GM12878 (cell line): Measurements from ENCODE around the gene YY1. TPM values are rescaled to one million over a fixed set of nuclear protein-coding genes. Genes with fewer than 3 reads are reported as not detected.

Experiments
- CREM ChIP-seq: IDR thresholded peaks from 2 replicates; pipeline ENCODE4 v1.6.1; 2014; ENCODE audit warnings: antibody characterized with exemption, low read depth
- ETV6 ChIP-seq, 2 experiments: fragments of 450-650 bp in 1 of 2; IDR thresholded peaks in 1 of 2; conservative IDR thresholded peaks in 1 of 2; 2 replicates each; pipeline ENCODE4 v1.6.1; 2014; ENCODE audit warnings: antibody characterized with exemption in 1 of 2, borderline replicate concordance in 1 of 2, low read depth in 1 of 2, mild to moderate bottlenecking in 1 of 2, moderate library complexity in 1 of 2
- FOS ChIP-seq: IDR thresholded peaks from 3 replicates; pipeline ENCODE4 v1.6.1; 2011; ENCODE audit warnings: borderline replicate concordance; ENCODE audit not compliant: insufficient read length; ENCODE audit errors: extremely low read depth
- FOXK2 ChIP-seq: fragments of 450-650 bp; IDR thresholded peaks from 2 replicates; pipeline ENCODE4 v1.6.1; 2017; ENCODE audit warnings: mild to moderate bottlenecking, moderate library complexity
- JUND ChIP-seq: IDR thresholded peaks from 2 replicates; pipeline ENCODE4 v1.6.1; 2012; ENCODE audit warnings: low read depth, mild to moderate bottlenecking, low read length, improper control_type of control experiment, moderate library complexity
- KLF5 ChIP-seq: fragments of 450-650 bp; IDR thresholded peaks from 2 replicates; pipeline ENCODE4 v1.6.1; 2014; ENCODE audit warnings: mild to moderate bottlenecking; ENCODE audit not compliant: partially characterized antibody
- MEF2B ChIP-seq: fragments of 450-650 bp; IDR thresholded peaks from 2 replicates; pipeline ENCODE4 v1.6.1; 2018; ENCODE audit warnings: mild to moderate bottlenecking, moderate library complexity; ENCODE audit not compliant: partially characterized antibody, poor library complexity, severe bottlenecking
- RAD21 ChIP-seq: IDR thresholded peaks from 2 replicates; pipeline ENCODE4 v1.6.1; 2011; ENCODE audit warnings: mild to moderate bottlenecking, low read depth, low read length, moderate library complexity; ENCODE audit not compliant: insufficient read depth
- SMAD5 ChIP-seq: IDR thresholded peaks from 2 replicates; pipeline ENCODE4 v1.6.1; 2016; ENCODE audit warnings: antibody characterized with exemption, low read depth
- SPI1 ChIP-seq: IDR thresholded peaks from 2 replicates; pipeline ENCODE4 v1.6.1; 2011; ENCODE audit warnings: low read depth, mild to moderate bottlenecking, low read length, moderate library complexity, borderline replicate concordance; ENCODE audit not compliant: insufficient read depth
- STAT3 ChIP-seq: IDR thresholded peaks from 2 replicates; pipeline ENCODE4 v1.6.1; 2011; ENCODE audit warnings: low read depth, low read length, improper control_type of control experiment
- SUPT20H ChIP-seq: IDR thresholded peaks from 2 replicates; pipeline ENCODE4 v1.6.1; 2011; ENCODE audit warnings: low read depth, mild to moderate bottlenecking, low read length, moderate library complexity, borderline replicate concordance; ENCODE audit not compliant: control insufficient read depth
- TARDBP ChIP-seq: IDR thresholded peaks from 2 replicates; pipeline ENCODE4 v1.6.1; 2016; ENCODE audit warnings: borderline replicate concordance
- TCF12 ChIP-seq: IDR thresholded peaks from 2 replicates; pipeline ENCODE4 v1.6.1; 2011; ENCODE audit warnings: low read depth, mild to moderate bottlenecking, low read length
- YY1 ChIP-seq: IDR thresholded peaks from 2 replicates; pipeline ENCODE4 v1.6.1; 2011; ENCODE audit warnings: low read depth, mild to moderate bottlenecking, low read length
- ZBED1 ChIP-seq: IDR thresholded peaks from 2 replicates; pipeline ENCODE4 v1.6.1; 2016; ENCODE audit warnings: borderline replicate concordance
- polyA plus RNA-seq, 11 experiments: library from polyadenylated mRNA; depleted of rRNA in 4 of 11; unstranded in 6 of 11; stranded (reverse) in 5 of 11; fragments of >200 nt; fragmentation: Nextera tagmentation in 4 of 11; fragmentation: Illumina TruSeq in 1 of 11; extraction: Ambion mirVana in 4 of 11; extraction: Trizol in 1 of 11; gene quantifications; 1 replicate in 1 of 11; 2 replicates in 10 of 11; pipeline versions ENCODE4 v1.2.1 to v1.2.3, GENCODE V29; 2011 to 2016; ENCODE audit warnings: inconsistent platforms in 2 of 11, missing spikeins in 2 of 11, low read depth in 1 of 11
- total RNA-seq, 4 experiments: library from RNA; depleted of rRNA in 3 of 4; stranded (reverse); fragments of >200 nt in 3 of 4; fragmentation: Illumina TruSeq in 1 of 4; extraction: Trizol in 1 of 4; gene quantifications; 2 replicates each; pipeline versions ENCODE4 v1.2.1 to v1.2.3, GENCODE V29; 2013 to 2021
- TF ChIP-seq, protein P1 (sequence below): IDR thresholded peaks from 2 replicates; pipeline ENCODE4 v1.6.1; 2012; ENCODE audit warnings: low read length, inconsistent platforms
- TF ChIP-seq, protein P2 (sequence below): fragments of 450-650 bp; IDR thresholded peaks from 2 replicates; pipeline ENCODE4 v1.6.1; 2017; ENCODE audit warnings: mild to moderate bottlenecking, moderate library complexity
- TF ChIP-seq, protein P3 (sequence below): fragments of 450-650 bp; IDR thresholded peaks from 2 replicates; pipeline ENCODE4 v1.6.1; 2017; ENCODE audit warnings: mild to moderate bottlenecking, low read depth, inconsistent platforms; ENCODE audit not compliant: poor library complexity, severe bottlenecking
- TF ChIP-seq, protein P4 (sequence below): IDR thresholded peaks from 2 replicates; pipeline ENCODE4 v1.6.1; 2012; ENCODE audit warnings: low read depth, low read length, improper control_type of control experiment
- TF ChIP-seq, protein P5 (sequence below): fragments of 450-650 bp; IDR thresholded peaks from 2 replicates; pipeline ENCODE4 v1.6.1; 2017; ENCODE audit warnings: borderline replicate concordance

YY1 gene
- total and polyA plus RNA-seq, 10 of the 15 experiments (the other 5 are each of a cell fraction or from before 2014, with no cell fraction given) = 23.7 to 74.0 (median 39.9) TPM

DNA sequence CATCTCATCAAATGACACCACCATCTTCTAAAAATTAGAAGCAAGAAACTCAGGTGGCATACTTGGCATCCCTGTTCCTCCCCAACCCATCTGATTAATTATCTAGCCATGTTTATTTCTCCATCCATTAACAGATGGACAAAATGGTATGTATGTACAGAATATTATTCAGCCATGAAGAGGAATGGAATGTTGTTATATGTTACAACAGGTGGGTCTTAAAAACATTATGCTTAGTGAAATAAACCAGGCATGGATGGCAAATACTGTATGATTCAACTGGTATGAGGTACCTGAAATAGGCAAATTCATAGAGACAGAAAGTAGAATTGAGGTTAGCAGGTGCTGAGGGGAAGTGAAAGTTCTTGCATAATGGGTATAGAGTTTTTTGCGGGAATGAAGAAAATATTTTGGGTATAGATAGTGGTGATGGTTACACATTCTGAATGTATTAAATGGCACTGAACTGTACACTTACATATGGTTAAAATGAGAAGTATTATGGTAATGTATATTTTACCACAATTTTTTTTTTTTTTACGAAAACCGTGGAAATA lies 17.5 kb downstream of the YY1 start (continued):
- TF ChIP-seq, protein P1, sequence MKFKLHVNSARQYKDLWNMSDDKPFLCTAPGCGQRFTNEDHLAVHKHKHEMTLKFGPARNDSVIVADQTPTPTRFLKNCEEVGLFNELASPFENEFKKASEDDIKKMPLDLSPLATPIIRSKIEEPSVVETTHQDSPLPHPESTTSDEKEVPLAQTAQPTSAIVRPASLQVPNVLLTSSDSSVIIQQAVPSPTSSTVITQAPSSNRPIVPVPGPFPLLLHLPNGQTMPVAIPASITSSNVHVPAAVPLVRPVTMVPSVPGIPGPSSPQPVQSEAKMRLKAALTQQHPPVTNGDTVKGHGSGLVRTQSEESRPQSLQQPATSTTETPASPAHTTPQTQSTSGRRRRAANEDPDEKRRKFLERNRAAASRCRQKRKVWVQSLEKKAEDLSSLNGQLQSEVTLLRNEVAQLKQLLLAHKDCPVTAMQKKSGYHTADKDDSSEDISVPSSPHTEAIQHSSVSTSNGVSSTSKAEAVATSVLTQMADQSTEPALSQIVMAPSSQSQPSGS = peak; percentile 53; the same call in 1 of the 2 replicates
- TF ChIP-seq, protein P2, sequence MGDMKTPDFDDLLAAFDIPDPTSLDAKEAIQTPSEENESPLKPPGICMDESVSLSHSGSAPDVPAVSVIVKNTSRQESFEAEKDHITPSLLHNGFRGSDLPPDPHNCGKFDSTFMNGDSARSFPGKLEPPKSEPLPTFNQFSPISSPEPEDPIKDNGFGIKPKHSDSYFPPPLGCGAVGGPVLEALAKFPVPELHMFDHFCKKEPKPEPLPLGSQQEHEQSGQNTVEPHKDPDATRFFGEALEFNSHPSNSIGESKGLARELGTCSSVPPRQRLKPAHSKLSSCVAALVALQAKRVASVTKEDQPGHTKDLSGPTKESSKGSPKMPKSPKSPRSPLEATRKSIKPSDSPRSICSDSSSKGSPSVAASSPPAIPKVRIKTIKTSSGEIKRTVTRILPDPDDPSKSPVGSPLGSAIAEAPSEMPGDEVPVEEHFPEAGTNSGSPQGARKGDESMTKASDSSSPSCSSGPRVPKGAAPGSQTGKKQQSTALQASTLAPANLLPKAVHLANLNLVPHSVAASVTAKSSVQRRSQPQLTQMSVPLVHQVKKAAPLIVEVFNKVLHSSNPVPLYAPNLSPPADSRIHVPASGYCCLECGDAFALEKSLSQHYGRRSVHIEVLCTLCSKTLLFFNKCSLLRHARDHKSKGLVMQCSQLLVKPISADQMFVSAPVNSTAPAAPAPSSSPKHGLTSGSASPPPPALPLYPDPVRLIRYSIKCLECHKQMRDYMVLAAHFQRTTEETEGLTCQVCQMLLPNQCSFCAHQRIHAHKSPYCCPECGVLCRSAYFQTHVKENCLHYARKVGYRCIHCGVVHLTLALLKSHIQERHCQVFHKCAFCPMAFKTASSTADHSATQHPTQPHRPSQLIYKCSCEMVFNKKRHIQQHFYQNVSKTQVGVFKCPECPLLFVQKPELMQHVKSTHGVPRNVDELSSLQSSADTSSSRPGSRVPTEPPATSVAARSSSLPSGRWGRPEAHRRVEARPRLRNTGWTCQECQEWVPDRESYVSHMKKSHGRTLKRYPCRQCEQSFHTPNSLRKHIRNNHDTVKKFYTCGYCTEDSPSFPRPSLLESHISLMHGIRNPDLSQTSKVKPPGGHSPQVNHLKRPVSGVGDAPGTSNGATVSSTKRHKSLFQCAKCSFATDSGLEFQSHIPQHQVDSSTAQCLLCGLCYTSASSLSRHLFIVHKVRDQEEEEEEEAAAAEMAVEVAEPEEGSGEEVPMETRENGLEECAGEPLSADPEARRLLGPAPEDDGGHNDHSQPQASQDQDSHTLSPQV = no peak
- TF ChIP-seq CREM (peak; percentile 60; the same call in 1 of the 2 replicates), KLF5 (no peak), FOXK2 (no peak), SUPT20H (no peak), SMAD5 (no peak), FOS (no peak), YY1 (no peak), RAD21 (no peak), STAT3 (no peak), JUND (no peak), MEF2B (peak; percentile 56), TARDBP (no peak), ETV6 (conservative IDR thresholded peaks at IDR 0.05 in 1 of 2, IDR thresholded peaks at IDR 0.05 in 1 of 2; ENCODE audit: borderline replicate concordance in 1 of 2, low read depth in 1 of 2) (no peak), ZBED1 (0 out of 2 replicates have a peak, but pooled peaks have one; percentile 43), SPI1 (peak; percentile 92), TCF12 (0 out of 2 replicates have a peak, but pooled peaks have one; percentile 26)
- TF ChIP-seq, protein P3, sequence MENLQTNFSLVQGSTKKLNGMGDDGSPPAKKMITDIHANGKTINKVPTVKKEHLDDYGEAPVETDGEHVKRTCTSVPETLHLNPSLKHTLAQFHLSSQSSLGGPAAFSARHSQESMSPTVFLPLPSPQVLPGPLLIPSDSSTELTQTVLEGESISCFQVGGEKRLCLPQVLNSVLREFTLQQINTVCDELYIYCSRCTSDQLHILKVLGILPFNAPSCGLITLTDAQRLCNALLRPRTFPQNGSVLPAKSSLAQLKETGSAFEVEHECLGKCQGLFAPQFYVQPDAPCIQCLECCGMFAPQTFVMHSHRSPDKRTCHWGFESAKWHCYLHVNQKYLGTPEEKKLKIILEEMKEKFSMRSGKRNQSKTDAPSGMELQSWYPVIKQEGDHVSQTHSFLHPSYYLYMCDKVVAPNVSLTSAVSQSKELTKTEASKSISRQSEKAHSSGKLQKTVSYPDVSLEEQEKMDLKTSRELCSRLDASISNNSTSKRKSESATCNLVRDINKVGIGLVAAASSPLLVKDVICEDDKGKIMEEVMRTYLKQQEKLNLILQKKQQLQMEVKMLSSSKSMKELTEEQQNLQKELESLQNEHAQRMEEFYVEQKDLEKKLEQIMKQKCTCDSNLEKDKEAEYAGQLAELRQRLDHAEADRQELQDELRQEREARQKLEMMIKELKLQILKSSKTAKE = peak; percentile 28
- TF ChIP-seq, protein P4, sequence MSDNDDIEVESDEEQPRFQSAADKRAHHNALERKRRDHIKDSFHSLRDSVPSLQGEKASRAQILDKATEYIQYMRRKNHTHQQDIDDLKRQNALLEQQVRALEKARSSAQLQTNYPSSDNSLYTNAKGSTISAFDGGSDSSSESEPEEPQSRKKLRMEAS = no peak
- TF ChIP-seq, protein P5, sequence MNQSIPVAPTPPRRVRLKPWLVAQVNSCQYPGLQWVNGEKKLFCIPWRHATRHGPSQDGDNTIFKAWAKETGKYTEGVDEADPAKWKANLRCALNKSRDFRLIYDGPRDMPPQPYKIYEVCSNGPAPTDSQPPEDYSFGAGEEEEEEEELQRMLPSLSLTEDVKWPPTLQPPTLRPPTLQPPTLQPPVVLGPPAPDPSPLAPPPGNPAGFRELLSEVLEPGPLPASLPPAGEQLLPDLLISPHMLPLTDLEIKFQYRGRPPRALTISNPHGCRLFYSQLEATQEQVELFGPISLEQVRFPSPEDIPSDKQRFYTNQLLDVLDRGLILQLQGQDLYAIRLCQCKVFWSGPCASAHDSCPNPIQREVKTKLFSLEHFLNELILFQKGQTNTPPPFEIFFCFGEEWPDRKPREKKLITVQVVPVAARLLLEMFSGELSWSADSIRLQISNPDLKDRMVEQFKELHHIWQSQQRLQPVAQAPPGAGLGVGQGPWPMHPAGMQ = no peak
